SIG-M5 treated with dmso at 0.1 percent for 504 hours (cell line): ENCODE data around the gene UBE2K.
"Not testable (repeated sequence)": the region's sequence is repeated elsewhere in the genome, so short reads cannot be mapped to it uniquely, and the experiment has no call there.

ENCODE experiments used
- DNase-seq: peaks from one replicate; lab custom pipeline; 2025; ENCODE audit not compliant: unreplicated experiment; lab: John Stamatoyannopoulos, UW

The UBE2K gene

DNA sequence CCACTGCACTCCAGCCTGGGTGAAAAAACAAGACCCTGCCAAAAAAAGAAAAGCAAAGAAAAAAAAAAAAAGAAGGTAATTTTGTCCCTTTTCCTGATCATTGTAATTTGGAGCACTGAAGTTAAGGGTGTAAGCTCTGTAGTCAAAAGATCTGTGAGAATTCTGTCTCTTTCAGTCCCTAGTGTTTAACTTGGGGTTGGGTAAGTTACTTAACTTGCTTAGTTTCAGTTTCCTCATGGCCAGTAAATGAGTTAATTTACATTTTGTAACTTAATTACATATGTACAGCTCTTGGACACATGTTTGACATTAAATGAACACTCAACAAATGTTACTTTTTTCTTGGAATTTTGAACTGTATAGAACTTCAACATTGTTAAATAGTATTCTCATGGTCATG, 10.9 kb upstream of the UBE2K start:
- DNase-seq: peak; percentile 37

GRCh38 chr4:39689970-39690369, 8.0 kb upstream of the UBE2K start:
- DNase-seq: no peak

DNA sequence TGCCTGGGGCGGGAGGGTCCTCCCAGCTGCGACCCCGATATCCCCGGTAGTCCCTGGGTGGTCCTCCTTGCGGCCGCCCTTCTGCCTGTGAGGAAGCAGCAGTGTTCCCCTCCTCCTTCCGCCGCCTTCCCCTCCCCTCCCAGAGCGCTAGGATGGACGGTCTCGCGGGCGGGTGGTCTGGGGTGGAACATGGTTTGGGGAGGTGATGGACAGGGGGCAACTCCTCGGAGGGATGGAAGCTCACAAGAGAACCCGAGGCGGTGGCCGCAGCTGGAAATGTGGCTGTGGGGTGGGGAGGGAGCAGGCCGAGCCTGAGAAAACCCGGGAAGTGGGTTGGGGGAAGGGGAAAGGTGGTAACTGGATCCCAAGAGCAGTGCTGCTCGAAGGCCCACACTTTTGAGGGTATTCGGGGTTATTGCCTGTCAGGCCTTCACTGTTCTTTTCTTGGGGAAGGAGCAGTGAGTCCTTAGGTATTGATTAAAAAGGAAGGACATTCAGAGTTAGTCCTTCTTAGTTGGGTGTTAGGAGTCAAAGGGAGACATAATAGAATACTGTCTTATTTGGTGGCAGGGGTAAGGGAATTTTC, 581 bp downstream of the UBE2K start:
- DNase-seq: no peak

DNA sequence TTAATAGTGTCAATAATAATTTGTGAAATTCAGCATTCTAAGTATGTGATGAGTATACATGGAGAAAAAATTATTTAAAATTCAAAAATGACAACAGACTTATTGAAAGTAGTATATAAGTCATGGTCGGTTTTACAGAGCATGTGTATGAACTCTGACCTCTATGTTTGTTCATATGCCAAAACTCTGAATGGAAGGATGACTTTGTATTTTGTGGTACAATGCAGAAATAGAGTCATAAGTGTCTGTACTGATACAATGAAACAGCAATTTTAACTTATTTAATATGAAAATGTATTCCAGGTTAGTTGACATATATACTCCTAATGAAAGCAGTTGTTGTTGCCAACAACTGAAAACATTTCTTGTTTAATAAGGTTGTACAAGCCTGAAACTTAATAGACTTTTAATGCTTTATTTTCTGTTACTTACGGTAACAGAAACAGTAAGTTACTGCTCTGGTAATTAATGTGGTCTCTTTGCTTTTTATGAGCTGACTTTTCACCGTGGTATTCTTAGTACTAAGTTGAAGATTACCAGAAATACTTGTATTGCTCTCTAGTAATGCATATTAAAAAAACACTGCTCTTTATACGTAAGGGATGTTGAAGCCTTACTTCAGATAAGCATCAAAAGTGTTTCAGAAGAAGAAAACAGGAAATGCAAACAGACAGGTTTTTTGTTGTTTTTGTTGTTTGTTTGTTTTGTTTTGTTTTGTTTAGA, 1.9 kb downstream of the UBE2K start:
- DNase-seq: peak; percentile 39

GRCh38 chr4:39700554-39700953, 2.6 kb downstream of the UBE2K start:
- no peak for DNase-seq

- DNase-seq: no peak
These were observed 4.8 kb downstream of the UBE2K start for GRCh38 chr4:39702716-39703115.

DNA sequence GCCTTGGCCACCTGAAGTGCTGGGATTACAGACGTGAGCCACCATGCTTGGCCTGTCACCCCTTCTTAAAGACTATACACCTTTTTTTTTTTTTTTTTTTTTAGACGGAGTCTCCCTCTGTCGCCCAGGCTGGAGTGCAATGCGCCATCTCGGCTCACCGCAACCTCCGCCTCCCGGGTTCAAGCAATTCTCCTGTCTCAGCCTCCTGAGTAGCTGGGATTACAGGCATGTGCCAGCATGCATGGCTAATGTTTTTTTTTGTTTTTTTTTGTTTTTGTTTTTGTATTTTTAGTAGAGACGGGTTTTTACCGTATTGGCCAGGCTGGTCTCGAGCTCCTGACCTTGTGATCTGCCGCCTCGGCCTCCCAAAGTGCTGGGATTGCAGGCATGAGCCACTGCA, 6.9 kb downstream of the UBE2K start:
- DNase-seq: not testable (repeated sequence)

GRCh38 chr4:39706334-39706733, 8.4 kb downstream of the UBE2K start:
- DNase-seq: no peak

DNA sequence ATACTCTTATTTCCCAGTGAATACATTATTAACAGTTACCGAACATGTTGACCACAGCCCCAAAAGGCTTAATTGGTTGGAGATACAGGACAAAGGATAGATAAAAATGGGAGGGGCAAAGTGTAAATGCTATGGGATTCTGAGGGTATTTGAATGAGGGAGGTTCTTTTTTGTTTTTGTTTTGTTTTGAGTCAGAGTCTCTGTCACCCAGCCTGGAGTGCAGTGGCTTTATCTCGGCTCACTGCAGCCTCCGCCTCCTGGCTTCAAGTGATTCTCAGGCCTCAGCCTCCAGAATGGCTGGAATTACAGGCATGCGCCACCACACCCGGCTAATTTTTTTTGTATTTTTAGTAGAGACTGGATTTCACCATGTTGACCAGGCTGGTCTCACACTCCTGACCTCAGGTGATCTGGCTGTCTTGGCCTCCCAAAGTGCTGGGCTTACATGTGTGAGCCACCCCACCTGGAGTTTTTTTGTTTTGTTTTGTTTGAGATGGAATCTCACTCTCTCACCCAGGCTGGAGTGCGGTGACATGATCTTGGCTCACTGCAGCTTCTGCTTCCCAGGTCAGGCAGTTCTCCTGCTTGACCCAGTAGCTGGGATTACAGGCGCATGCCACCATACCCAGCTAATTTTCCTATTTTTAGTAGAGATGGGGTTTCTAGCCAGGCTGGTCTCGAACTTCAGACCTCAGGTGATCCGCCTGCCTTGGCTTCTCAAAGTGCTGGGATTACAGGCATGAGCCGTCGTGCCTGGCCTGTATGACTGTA, 9.0 kb downstream of the UBE2K start:
- no peak for DNase-seq

DNA sequence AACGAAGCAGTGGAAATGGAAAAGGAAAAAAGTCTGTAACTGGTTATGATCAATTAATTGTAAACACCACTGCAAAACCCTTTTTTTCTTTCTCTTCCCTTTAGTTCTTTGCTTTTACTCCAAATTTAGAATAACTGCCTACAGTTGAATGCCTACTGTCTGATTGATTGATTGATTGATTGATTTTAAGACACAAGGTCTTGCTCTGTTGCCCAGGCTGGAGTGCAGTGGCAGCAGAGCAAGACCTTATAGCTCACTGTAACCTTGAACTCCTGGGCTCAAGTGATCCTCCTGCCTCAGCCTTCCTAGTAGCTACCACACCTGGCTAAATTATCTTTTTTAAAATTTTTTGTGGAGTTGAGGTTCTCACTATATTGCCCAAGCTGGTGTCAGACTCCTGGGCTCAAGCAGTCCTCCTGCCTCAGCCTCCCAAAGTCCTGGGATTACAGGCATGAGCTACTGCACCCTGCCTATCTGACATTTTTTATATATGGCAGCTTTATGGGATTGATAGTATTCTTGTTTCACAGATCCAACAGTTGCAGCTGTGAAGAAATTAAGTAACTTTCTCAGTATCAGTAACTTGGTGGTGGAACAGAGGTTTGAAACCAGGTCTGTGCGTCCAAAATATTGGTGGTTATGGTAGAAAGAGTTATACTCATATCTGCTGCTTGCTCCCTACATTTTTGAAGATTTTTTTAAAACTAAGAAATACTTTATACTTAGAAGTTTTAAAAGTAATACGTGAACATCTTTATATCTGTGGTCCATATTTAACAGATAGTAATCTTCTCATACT, 12.4 kb downstream of the UBE2K start:
- no peak for DNase-seq

DNA sequence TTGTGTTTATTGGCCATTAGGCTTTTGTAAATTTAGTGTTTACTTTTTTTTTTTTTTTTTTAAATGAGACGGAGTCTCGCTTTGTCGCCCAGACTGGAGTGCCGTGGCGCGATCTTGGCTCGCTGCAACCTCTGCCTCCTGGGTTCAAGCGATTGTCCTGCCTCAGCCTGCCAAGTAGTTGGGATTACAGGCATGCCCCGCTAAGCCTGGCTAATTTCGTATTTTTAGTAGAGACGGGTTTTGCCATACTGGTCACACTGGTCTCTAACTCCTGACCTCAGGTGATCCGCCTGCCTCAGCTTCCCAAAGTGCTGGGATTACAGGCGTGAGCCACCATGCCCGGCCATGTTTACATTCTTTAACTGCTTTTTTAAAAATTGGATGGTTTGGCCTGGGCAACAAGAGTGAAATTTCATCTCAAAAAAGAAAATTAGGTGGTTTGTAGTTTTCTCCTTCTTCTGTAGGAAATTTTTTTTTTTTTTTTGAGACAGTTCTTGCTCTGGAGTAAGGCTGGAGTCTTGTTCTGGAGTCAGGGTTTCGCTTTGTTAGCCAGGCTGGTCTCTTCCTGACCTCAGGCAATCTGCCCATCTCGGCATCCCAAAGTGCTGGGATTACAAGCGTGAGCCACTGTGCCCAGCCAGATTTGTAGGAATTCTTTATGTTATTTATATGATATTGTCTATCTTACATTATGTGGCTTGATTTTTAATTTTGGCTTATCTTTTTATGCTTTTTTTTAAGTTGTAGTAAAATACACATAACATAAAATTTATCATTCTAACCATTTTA, 15.1 kb downstream of the UBE2K start:
- no peak for DNase-seq

DNA sequence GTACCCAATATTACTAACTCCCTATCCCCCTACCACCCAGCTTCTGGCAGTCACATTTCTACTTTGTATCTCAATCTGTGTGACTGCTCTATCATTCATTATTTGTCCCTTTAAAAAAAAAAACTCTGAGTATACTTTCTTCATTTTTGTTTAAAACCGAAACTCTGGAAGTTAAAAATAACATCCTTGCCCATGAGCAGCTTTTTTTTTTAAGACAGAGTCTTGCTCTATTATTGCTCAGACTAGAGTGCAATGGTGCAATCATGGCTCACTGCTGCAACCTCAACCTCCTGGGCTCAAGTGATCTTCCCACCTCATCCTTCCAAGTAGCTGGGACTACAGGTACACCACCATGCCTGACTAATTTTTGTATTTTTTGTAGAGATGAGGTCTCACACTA, 15.8 kb downstream of the UBE2K start:
- DNase-seq: peak; percentile 67

DNA sequence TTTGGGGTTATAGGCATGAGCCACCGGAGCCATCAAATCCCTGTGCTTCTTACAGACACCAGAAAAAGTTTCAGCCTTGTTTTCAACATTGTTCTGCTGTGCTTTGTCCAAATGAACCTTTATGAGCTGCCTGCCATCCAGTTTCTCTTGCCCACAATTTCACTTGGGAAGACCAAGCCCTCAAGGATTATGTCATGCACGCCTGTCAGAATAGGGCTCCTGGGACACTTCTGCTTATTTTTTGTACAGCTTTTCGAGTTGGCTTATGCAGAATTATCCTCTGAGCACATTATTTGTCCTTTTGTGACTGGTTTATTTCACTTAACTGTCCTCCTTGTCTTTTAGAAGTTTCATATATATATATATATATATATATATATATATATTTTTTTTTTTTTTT, 16.2 kb downstream of the UBE2K start:
- DNase-seq: no peak

- DNase-seq: no peak
These were observed 17.9 kb downstream of the UBE2K start for GRCh38 chr4:39715788-39716187.

GRCh38 chr4:39716356-39716755, 18.4 kb downstream of the UBE2K start:
- no peak for DNase-seq

GRCh38 chr4:39717743-39718142, 19.8 kb downstream of the UBE2K start:
- DNase-seq: not testable (repeated sequence)

GRCh38 chr4:39718366-39719323, 20.7 kb downstream of the UBE2K start:
- no peak for DNase-seq

DNA sequence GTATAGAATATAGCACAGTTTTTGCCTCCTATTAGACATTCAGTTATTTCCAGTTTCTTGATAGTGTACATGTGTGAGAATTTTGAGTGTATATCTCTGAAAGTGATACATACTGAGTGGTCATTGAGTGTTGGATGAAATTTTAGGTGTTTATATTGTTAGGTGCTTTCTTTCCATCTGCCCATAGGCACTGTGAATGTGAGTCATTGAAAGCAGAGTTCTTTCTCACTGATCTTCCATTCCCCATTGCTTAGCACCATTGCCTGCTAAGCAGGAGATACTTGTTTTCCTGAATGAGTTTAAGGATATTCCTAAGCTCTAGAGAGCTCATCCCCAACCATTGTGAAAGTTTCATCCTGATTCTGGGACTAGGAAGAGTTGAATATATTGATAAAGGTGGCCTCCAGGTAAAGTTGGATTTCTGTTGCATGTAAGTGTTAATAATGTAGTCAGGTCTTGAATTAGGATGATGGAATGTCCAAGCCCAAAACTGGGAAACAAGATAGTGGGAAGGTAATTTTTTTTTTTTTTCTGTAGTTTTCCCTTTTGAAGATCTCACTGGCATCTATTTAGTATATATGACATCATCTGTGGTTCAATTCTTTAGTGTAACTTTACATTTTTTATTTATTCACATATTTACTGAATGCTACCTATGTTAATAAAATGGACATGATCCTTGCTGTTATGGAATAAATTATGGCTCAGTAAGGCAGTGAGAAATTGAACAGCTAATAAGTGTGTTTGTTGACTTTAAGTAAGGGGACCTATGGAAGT, 22.1 kb downstream of the UBE2K start:
- no peak for DNase-seq

DNA sequence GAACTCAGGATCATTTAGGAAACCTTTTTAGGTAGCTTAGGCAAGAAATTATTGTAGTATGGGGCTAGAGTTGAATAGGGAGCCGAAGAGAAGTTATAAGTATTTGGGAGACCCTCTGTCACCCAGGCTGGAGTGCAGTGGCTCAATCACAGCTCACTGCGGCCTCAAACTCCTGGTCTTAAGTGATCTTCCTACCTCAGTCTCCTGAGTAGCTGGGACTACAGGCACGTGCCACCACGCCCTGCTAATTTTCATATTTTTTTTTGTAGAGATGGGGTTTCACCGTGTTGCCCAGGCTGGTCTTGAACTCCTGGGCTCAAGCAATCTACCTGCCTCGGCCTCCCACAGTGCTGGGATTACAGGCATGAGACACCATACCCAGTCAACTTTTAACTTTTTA, 23.3 kb downstream of the UBE2K start:
- not testable (repeated sequence) for DNase-seq
